Progenitor cell of endocrine pancreas (in vitro differentiated cells): Measurements from ENCODE around the gene MRPL37. TPM values are rescaled to one million over a fixed set of nuclear protein-coding genes. Genes with fewer than 3 reads are reported as not detected.

Experiments
- DNase-seq: peaks from one replicate; pipeline ENCODE4 v3.0.0; 2021; ENCODE audit warnings: low spot score; ENCODE audit not compliant: unreplicated experiment
- H3K27ac Mint-ChIP-seq: 2 replicates; pipeline ENCODE4 v1.8.0; 2021; ENCODE audit warnings: mild to moderate bottlenecking, moderate library complexity, mixed read lengths
- H3K27me3 Mint-ChIP-seq: 2 replicates; pipeline ENCODE4 v1.8.0; 2021; ENCODE audit warnings: mixed read lengths
- H3K36me3 Mint-ChIP-seq: 2 replicates; pipeline ENCODE4 v1.8.0; 2022; ENCODE audit warnings: mixed read lengths; ENCODE audit not compliant: insufficient read depth
- H3K4me1 Mint-ChIP-seq: 2 replicates; pipeline ENCODE4 v1.8.0; 2021; ENCODE audit warnings: low read depth, mixed read lengths
- H3K4me3 Mint-ChIP-seq: 2 replicates; pipeline ENCODE4 v1.8.0; 2021; ENCODE audit warnings: low read depth, mild to moderate bottlenecking, moderate library complexity, mixed read lengths
- H3K9me3 Mint-ChIP-seq: 2 replicates; pipeline ENCODE4 v1.8.0; 2021; ENCODE audit warnings: low read depth, mixed read lengths
- CTCF ChIP-seq: fragments of 200-600 bp; sonication (generic); IDR thresholded peaks from one replicate; pipeline ENCODE4 v1.5.0; 2021; ENCODE audit warnings: antibody characterized with exemption, mild to moderate bottlenecking; ENCODE audit not compliant: unreplicated experiment
- total RNA-seq: library from RNA; stranded (reverse); gene quantifications from 2 replicates; pipeline ENCODE4 v1.2.1, GENCODE V29; 2021

The MRPL37 gene
- total RNA-seq, 1 donor from 2014 or later, result 61.9 TPM

- Mint-ChIP-seq H3K4me1 (no peaks in the 10 kb centered on the region), H3K27me3 (peaks cover 3% of the 10 kb centered on the region), H3K27ac (no peak overlapping the region), H3K9me3 (no peaks in the 10 kb centered on the region), H3K36me3 (no peaks in the 10 kb centered on the region), H3K4me3 (no peak overlapping the region)
- no peak for TF ChIP-seq CTCF
- DNase-seq, result no peak
These were observed 31.6 kb upstream of the MRPL37 start for GRCh38 chr1:54168206-54168965.

GRCh38 chr1:54169068-54169467 lies 30.9 kb upstream of the MRPL37 start:
- H3K9me3 Mint-ChIP-seq, result no peaks in the 10 kb centered on the region
- no peak overlapping the region for H3K4me3 Mint-ChIP-seq
- H3K36me3 Mint-ChIP-seq, result no peaks in the 10 kb centered on the region
- DNase-seq, result no peak
- no peaks in the 10 kb centered on the region for H3K4me1 Mint-ChIP-seq
- peaks cover 3% of the 10 kb centered on the region for H3K27me3 Mint-ChIP-seq
- TF ChIP-seq CTCF, result no peak
- H3K27ac Mint-ChIP-seq, result no peak overlapping the region

- no peak overlapping the region for H3K4me3 Mint-ChIP-seq
- H3K9me3 Mint-ChIP-seq, result no peaks in the 10 kb centered on the region
- no peaks in the 10 kb centered on the region for H3K4me1 Mint-ChIP-seq
- no peak overlapping the region for H3K27ac Mint-ChIP-seq
- no peak for DNase-seq
- H3K27me3 Mint-ChIP-seq, result peaks cover 3% of the 10 kb centered on the region
- no peak for TF ChIP-seq CTCF
- H3K36me3 Mint-ChIP-seq, result no peaks in the 10 kb centered on the region
These were observed 29.0 kb upstream of the MRPL37 start for GRCh38 chr1:54171016-54171415.

GRCh38 chr1:54171606-54172005 lies 28.4 kb upstream of the MRPL37 start:
- Mint-ChIP-seq H3K27ac (no peak overlapping the region), H3K4me1 (no peaks in the 10 kb centered on the region), H3K36me3 (no peaks in the 10 kb centered on the region), H3K9me3 (no peaks in the 10 kb centered on the region), H3K4me3 (no peak overlapping the region), H3K27me3 (peaks cover under 1% of the 10 kb centered on the region)
- DNase-seq, result no peak
- TF ChIP-seq CTCF, result no peak

- no peaks in the 10 kb centered on the region for H3K27me3 Mint-ChIP-seq
- no peaks in the 10 kb centered on the region for H3K9me3 Mint-ChIP-seq
- H3K36me3 Mint-ChIP-seq, result no peaks in the 10 kb centered on the region
- peak overlapping the region; percentile 67 for H3K27ac Mint-ChIP-seq
- TF ChIP-seq CTCF, result no peak
- DNase-seq, result no peak
- no peak overlapping the region for H3K4me3 Mint-ChIP-seq
- H3K4me1 Mint-ChIP-seq, result no peaks in the 10 kb centered on the region
These were observed 27.1 kb upstream of the MRPL37 start for GRCh38 chr1:54172614-54173599.
